ENCODE measurements around the gene CUZD1. TPM values are rescaled to one million over a fixed set of nuclear protein-coding genes. Genes with fewer than 3 reads are reported as not detected.

Gene CUZD1
- total RNA-seq, 2 experiments from 2014 or later = 2.2 to 2.9 TPM

DNA sequence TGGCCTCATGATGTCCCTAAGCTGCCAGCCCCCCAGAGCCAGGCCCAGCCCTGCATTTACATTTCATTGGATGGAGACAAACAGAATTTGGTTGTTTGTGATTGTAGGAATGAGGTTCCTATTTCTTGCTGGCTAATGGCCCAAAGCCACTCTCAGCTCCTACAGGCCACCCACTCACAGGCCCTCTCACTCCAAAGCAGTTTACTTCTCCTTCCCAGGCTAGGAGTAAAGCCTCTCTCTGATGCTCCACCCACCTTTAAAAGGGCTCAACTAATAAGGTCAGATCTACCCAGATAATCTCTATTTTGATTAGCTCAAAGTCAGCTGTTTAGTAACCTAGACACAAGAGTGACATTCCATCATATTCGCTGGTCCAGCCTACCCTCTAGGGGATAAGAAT lies 11.2 kb upstream of the CUZD1 start:
- POLR2A ChIA-PET = interaction anchor here (0.6 kb wide), 1 partner anchor 953 kb away, joined by 9 read pairs; no protein-coding TSS in a partner anchor
- CTCF ChIA-PET = no interaction called here

DNA sequence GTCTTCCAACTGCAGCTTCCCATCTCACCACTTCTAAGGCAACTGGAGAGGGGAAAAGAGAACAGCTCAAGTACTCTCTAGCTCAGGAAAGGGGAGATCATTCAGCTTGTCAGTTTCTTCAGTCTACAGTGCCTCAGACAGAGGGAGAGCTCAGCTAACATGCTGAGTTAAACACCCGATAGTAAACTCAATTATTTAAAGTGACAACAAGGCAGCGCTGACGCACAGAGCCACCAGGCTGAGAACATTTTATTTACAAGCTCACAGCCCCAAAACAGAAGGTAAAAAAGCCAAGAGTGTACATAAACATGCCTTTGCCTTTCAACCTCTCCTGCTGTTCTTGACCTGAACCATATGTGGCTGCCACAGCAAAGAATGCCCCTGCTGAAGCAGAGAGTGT lies 10.1 kb upstream of the CUZD1 start:
- POLR2A ChIA-PET = no interaction called here
- CTCF ChIA-PET = no interaction called here

DNA sequence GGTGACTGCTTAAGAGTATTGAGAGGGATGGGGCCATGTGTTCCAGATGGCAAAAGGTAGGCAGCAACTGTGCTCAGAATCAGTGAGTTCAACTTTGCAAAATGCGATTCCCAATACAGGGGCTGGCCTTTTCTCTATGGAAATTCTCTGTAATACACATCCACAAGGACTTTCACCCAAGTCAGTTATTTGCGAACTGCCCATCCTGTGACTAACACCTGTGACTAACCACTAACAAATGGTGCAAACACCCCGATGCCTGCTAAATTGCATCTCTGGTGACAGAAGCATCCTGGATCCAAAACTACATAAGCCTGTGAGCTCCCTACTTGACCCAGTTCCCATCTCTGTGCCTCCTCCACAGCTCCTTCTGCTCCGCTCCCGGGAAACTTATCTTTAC lies 9.0 kb upstream of the CUZD1 start:
- POLR2A ChIA-PET = no interaction called here
- CTCF ChIA-PET = no interaction called here

DNA sequence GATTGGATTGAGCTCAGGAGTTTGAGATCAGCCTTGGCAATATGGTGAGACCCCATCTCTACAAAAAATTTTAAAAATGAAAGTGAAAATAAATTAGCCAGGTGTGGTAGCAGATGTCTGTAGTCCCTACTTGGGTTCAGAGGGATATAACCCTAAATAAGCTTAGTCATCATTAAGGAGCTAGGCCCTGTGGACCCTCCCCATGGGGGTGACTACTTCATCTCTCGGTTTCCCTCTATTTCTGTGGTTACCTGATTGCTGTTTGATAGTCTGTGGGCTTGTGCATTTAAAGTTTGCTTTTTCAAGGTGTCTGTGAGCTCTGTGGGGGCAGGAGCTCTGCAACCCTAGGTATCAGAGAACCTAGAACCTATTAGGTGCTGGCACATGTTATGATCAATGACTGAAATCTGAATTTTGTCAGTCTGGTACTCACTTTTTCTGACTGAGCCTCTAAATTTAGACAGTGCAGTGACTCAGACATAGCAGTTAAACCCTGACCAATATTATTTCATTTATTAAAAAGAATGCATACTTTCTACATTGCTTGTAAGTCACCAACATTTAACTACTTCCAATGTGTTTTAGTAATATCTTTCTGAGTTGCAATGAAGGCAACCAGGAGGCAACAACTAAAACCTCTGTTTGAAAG lies 8.1 kb upstream of the CUZD1 start:
- POLR2A ChIA-PET = no interaction called here
- CTCF ChIA-PET = no interaction called here

DNA sequence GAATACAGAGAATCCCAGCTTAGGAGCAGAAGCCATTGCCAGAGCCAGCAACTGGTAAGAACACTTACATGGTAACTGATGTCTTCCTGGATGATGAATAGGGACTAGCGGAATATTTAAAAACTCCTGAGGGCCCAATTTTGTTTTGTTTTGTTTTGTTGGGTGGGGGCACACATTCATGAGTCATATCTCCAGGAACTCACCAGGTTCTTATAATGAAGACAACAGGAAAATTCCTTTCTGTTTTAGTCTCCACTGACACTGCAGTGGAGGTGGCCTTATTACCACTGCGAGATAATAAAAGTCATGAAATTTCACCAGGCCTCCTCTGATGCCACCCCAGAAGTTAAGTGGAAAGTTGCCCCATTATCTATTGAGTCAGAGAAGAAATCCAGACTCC lies 6.6 kb upstream of the CUZD1 start:
- CTCF ChIA-PET = no interaction called here
- POLR2A ChIA-PET = no interaction called here

DNA sequence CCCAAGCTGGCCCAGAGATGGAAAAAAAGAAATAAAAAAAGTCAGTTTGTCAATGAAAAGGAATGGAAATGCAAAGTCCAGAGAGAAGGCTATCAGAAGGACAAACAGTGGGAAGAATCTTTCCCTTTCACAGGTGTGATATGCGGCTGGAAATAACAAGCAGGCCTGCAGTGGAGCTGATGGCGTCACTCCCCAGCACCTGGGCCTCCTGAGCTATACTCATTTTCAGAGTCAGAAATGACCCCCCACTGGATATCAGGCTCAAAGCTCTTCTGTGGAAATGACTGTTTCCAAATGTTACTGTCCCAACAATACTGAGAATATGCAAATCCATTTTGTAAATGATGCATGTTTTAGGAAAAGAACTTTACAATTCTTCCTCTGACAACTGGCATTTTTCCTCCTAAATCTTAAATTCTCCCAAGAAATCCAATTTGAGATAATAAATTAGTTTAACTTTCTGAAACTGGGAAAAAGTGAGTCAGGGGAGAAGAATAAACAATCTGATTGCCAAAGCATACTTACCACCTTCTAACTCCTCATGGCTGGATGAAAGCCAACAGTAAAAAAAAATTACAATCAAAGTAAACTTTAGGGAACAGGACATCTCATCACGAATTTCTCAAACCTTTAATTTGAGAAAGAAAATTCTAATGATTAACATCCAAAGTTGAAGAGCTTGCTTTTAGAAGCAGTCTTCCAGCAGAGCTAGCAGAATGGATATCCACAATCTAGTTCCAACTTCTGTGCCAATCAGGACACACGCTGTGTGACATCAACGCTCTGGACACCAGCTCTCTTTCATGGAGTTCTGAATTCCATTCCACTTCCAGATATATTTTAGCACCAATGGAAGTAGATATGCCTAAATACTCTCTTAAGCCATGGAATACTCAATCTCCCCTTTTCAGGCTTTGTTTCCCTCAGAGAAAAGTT lies 5.3 kb upstream of the CUZD1 start:
- ChIA-PET CTCF (no interaction called here), POLR2A (no interaction called here)

DNA sequence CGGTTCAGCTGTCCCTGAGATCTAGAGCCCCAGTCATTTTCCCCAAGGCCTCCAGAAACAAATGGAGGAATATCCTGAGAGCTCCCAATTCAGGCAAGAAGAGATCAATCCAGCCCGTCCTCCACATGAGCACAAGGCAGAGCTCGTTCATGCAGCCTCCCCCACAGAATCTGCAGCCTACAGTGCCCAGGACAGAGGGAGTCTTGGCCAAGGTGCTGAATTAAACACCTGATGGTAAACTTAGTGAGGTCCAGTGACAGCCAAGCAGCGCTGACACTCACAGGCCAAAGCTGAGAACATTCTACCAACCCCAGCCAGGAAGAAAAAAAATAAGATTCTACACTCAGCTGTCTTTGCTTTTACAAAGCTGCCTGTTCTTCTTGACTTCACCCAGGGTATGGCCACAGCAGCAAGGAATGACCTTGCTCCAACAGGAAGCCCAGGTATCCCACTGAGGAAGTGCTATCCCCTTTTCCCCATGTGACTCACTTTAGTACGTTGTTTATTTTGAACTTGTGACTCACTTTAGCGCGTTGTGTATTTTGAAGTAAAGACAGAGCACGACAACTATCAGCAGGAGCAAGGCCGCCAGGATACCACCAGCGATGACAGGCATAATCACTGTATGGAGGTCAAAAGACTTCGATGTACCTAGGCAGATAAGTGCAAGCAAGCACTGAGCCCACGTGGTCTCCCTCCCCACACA lies 4.4 kb upstream of the CUZD1 start:
- CTCF ChIA-PET = no interaction called here
- POLR2A ChIA-PET = no interaction called here

DNA sequence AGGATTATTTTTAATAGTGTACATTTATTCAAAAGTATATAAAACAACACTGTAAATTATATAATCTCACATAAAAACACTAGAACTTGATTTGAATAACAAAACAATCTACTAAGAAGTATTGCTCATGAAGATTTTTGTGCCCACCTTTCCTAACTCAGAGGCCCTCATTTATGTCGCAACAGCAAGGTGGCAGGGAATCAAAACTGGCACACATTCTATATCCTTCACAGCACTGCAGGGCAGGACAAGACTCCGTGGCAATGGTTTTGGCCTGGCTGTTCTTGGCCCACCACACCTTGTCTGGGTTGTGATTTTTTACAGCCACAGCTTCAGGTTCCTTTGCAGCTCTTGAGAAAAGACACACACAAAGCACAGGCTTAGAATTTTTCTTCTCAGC lies 3.4 kb upstream of the CUZD1 start:
- POLR2A ChIA-PET = no interaction called here
- CTCF ChIA-PET = no interaction called here

DNA sequence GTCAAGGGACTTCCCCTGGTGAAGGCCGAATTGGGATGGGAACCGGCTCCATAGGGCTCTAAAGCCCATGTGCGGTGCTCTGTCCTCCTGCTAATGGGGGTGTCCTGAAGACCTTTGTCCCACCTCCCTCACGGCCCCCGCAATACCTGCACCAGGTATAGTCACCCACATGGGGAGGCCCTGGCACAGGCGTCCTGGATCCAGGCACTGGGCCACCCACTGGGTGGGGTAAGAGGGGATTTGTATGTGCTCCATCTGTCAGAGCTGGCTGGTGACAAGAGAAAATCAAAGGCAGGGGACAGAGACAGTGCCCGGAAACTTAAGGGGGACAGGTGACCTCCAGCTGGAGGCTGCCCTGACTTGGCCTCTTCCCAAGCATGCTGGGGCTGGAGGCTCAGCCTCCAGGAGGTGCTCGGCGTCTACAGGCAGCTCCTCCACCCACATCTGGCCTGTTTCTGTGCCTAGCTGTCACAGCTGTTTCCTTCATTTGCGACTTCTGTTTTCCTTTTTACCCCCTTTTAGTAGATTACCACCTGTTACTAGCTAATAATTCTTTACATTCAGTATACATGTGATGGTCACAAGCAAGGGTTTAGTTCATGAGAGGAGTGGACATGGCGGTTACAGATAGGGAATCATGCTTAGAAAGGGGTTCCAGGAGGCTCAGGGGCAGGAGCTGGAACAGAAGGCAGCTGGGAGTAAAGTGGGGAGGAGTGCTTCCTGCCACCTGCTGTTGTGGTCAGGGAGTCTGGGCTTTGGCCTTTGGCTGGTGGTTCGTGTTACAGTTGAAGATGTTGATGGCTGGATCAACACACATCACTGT lies 2.3 kb upstream of the CUZD1 start:
- ChIA-PET CTCF (no interaction called here), POLR2A (no interaction called here)

DNA sequence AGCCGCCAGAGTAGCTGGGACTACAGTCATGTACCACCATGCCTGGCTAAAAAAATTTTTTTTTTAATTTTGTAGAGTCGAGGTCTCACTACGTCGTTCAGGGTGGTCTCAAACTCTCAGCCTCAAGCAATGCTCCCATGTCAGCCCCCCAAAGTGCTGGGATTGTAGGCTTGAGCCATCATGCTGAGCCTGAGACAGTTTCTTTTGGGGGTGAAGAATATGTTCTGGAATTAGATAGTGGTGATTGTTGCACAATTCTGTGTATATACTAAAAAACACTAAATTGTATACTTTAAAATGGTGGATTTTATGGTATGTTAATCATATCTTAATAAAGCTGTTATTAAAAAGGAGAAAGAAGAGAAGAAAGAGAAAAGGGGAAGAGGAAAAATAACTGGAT lies 1.5 kb downstream of the CUZD1 start:
- ChIA-PET CTCF (interaction anchor here (0.6 kb wide), 1 partner anchor 43 kb away, joined by 3 read pairs; no protein-coding TSS in a partner anchor), POLR2A (no interaction called here)

DNA sequence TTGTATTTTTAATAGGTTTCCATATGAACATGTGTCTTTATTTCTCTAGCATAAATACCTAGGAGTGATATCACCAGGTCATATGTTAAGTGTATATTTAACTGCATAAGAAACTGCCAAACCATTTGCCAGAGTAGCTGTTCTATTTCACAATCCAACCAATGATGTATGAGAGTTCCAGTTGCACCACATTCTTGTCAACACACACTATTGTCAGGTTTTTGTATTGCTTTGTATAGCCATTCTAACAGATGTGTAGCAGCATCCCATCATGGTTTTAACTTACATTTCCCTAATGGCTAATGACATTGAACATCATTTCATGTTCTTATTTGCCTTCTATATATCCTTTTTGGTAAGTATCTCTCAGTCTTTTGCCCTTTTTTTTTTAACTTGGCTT lies 4.1 kb downstream of the CUZD1 start:
- POLR2A ChIA-PET = no interaction called here
- CTCF ChIA-PET = no interaction called here

DNA sequence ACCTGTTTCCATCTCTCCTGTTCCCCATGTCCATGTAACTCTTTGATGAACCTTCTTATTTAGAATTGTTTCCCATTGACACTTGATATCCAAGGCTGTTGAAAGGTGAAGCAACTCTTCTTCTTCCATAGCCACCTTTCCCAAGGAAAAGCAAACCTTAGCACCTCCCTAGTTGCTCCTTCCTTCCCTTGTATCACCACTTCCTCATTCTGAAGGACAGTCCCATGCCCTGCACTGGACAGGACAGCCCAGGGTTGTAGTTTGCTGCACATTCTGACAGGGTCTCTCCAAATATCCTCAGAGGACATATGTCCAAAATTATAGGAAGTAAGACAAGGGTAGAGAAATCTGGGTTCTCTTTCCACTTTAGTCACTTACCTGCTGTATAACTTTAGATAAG lies 6.2 kb downstream of the CUZD1 start:
- POLR2A ChIA-PET = no interaction called here
- CTCF ChIA-PET = no interaction called here

DNA sequence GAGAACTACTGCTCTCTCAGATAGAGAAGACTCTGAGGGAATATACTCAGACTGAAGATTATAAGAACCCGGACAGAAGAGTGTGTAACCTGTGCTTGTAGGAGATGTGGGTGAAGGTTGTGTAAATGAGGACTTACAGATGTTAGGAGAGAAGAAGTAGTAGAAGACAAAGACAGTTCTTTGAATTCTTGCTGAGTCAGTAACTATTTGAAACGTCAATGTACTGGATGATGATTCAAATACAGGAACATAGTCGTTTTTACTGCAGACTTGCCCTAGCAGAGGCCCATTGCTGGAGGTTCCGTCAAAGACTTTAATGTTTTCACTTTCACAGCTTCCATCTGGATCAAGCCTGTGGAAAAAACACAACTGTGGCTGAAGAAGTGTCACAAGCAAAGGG lies 6.8 kb downstream of the CUZD1 start:
- ChIA-PET POLR2A (no interaction called here), CTCF (no interaction called here)

DNA sequence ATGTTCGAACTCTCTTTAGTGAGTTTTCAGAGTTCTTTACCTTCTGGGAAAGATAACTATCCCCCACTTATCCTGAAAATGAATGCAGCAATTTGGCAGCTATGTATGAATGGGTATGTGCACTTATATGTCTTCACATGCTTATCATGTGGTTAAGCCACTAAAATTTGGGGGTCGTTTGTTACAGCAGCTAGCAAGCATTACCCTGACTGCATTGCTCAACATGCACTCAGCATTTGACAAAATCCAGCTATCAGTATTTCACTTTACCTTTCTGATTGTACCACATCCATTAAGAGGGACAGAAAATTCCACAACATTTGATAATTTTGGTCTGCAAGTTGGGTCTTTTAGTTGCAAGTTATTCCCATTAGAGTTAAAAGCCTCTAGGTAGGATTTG lies 9.7 kb downstream of the CUZD1 start:
- CTCF ChIA-PET = no interaction called here
- POLR2A ChIA-PET = no interaction called here

DNA sequence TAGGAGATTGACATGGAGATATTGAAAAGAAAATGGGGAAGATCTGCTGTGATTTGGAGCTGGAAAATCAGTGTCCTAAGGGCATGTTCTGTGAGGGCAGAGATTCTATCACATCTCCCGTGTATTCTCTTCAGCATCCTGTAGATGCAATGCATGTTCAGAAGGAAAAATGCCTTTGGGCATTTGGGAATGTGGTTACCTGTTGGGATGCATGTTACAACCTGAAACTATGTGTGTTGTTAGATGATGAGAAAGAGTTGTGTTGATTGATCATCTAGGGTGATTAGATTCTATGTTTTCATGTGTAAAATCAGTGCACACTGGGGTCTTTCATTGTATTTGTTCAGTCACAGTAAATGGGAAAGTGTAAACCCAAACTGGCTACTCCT lies 14.7 kb downstream of the CUZD1 start:
- POLR2A ChIA-PET = no interaction called here
- CTCF ChIA-PET = no interaction called here

DNA sequence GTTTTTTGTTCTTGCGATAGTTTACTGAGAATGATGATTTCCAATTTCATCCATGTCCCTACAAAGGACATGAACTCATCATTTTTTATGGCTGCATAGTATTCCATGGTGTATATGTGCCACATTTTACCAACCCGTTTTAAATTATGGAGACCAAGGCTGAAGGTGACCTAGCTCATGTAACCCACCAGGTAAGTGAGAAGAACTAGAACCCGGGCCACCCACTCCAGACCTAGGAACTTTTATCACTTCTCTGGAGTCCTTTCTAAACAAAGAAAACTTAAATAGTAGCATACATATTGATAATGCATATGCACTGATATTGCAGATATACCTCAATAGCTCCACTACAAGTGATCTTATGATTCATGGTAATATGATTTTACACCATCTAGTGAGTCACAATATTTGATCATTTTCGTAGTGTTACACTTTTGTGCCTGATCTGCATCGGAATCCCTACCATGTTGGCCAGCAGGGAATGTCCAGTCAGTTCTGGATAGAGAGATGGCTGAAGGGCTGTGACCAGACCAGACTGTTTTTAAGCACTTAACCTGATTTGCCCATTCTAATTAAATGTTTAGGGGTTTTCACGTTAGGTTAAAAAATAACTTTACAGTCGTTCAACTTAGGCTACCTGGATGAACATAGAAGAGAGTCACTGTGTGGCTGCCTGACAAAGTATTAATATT lies 15.2 kb downstream of the CUZD1 start:
- CTCF ChIA-PET = no interaction called here
- POLR2A ChIA-PET = no interaction called here

DNA sequence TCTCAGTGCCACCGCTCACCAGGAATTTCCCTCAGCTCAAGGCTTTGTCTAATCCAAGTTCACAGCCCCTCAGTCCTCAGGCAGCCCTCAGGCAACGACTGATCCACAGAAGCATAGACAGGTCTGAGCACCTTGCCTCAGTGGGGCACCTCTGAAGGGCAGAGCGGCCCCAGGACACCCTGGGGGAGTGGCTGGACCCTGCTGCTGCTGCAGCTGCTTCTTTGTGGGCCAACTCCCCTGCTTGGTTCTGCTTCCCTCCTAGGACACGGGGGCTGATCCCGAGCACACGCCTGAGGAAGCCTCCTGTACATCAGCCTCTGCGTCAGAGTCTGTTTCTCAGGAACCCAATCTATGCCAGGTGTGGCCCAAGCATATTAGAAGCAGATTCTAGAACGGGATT lies 16.2 kb downstream of the CUZD1 start:
- POLR2A ChIA-PET = no interaction called here
- CTCF ChIA-PET = interaction anchor here (0.6 kb wide), 1 partner anchor 30 kb away, joined by 3 read pairs; no protein-coding TSS in a partner anchor

DNA sequence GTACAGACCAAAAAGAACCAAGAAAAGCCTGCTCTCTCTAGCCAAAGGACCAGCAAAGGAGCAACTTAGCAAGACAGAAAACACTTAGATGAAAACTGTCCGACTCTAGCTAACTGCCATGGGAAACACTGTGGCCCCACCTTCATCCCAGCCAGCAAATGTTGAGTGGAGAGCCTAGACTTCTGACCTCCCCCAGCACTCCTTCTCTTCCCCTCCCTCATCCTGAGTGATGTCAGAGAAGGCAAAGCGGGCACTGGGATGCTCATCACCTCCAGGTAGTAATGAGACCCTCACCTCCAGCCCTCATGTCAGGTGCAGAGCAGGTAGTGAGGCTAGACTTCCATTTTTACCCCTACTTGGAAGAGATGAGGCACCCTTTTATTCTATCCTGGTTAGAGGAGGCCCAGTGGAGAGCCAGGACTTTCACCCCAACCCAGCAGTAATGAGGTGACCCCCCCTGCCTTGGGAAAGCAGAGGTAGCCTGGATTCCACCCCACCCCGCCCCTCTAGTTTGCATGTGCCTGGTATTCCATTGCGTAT lies 16.9 kb downstream of the CUZD1 start:
- CTCF ChIA-PET = no interaction called here
- POLR2A ChIA-PET = no interaction called here

DNA sequence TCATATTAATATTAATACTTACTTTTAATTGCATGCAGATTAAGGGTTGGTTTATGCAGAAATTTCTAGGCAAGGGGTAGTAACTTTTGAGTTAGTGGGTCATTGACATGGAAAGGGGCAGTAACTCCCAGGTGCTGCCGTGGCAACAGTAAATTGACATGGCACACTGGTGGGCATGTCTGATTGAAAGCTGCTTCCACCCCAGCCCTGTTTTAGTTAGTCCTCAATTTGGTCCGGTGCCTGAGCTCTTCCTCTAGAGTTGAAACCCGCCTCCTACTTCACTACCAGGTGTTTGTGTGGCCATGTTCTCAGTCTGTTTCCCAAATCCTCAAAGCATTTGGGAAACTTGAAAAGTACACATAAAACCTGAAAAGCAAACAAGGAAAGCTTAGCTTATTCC lies 18.4 kb downstream of the CUZD1 start:
- POLR2A ChIA-PET = no interaction called here
- CTCF ChIA-PET = no interaction called here
